GM18520 (cell line): ENCODE data around the gene KCNE4.
"Not testable (repeated sequence)": the region's sequence is repeated elsewhere in the genome, so short reads cannot be mapped to it uniquely, and the experiment has no call there.

ENCODE experiments used
- ATAC-seq: cut with Tn5 transposase; IDR thresholded peaks from one replicate; pipeline ENCODE4 v1.9.1; 2021; ENCODE audit not compliant: unreplicated experiment

The KCNE4 gene

GRCh38 chr2:223056701-223057418 lies 4.9 kb downstream of the KCNE4 start:
- no peak for ATAC-seq

- no peak for ATAC-seq
These were observed 5.6 kb downstream of the KCNE4 start for GRCh38 chr2:223057569-223057968.

GRCh38 chr2:223058952-223059716 lies 7.1 kb downstream of the KCNE4 start:
- no peak for ATAC-seq

GRCh38 chr2:223060201-223060825 lies 8.3 kb downstream of the KCNE4 start:
- ATAC-seq, result no peak

DNA sequence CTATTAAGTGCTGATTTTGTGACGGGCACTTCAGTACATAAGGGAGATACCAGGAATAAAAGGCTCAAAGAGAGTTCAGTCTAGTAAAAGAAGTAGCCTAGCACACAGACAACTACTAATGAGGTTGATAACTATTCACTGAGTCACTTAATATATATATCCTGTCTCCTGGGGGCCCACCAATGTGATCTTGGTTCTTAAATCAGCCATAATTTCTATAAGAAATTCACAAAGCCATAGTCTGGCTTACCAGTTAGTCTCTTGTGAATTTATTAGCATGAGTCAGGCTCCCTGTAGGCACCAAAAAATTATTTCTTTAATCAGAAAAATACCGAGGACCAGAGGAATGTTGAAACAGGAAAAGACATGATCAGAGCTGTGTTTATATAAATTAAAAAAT lies 10.4 kb downstream of the KCNE4 start:
- no peak for ATAC-seq

DNA sequence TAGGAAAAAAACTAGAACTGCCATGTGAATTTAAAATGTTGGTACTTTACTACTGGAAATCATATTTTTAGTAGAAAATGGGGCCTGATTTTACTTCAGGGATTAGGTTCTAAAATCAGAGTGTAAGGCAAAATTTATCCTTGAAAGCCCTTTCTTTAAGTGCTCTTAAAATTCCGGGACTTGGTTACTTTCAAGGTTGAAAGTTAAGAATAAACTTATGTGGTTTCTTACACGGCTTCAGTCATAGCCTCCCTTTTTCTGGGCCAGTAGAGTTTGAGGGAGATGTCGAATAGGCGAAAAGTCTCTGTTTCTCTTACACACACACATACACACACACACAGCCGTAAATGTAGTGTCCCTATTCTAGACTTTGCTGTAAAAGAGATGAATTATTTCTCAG lies 13.1 kb downstream of the KCNE4 start:
- ATAC-seq, result no peak

- no peak for ATAC-seq
These were observed 14.7 kb downstream of the KCNE4 start for GRCh38 chr2:223066721-223067120.

- ATAC-seq, result no peak
These were observed 16.1 kb downstream of the KCNE4 start for GRCh38 chr2:223068071-223068470.

DNA sequence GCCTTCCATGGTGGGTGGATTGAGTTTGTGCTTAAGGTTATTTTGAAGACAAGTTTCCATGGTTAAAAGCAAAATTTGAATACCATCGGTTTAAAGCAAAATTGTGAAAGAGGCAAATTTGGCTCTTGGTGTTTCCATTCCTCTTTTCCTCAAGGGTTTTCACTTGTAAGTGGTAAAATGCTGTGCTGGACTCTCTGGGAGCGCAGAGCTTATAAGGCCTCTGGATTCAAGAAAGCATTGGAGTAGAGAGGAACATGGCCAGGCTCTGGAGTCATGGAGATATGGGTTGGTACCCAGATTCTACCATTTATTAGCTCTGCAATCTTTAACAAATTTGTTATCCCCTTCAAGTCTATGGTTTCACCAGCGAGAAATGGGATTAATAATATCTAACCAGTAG lies 17.5 kb downstream of the KCNE4 start:
- ATAC-seq, result no peak

DNA sequence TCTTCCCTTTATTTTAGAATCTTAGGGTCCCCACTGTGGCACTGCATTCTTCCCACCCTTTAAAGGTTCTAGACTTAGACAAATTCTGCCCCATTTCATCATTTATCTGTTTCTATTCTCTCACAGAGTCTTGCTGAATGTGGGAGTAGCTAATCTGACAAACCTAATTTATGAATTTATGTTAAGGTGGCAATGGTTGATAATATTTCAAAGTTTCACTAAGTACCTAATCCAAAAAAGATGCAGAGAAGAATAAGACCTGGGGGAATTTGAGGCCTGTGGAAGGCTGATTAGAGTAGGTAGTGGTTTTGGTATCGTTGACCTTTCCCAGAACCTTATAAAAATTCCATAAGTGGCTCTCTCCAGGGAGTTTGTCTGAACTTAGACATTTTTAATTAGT lies 18.0 kb downstream of the KCNE4 start:
- ATAC-seq, result no peak

- ATAC-seq, result no peak
These were observed 19.1 kb downstream of the KCNE4 start for GRCh38 chr2:223071139-223071538.

DNA sequence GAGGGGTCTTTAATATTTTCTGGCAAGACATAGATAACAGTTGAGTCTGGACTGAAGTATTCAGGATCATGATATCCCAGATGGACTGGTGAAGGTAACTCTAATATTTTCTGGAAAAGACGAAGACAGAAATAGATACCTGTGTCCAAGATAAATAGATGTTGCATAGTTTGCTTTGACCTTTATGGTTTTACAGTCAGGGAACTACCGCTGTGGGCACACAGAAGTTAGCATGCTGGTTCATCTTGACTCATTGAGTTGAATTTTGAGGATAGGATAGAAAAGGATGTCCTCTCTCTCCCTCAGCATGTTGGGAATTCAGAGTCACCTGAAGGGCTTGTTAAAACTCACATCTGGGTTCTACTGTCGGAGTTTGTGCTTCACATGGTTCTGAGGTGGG lies 20.8 kb downstream of the KCNE4 start:
- ATAC-seq, result no peak

DNA sequence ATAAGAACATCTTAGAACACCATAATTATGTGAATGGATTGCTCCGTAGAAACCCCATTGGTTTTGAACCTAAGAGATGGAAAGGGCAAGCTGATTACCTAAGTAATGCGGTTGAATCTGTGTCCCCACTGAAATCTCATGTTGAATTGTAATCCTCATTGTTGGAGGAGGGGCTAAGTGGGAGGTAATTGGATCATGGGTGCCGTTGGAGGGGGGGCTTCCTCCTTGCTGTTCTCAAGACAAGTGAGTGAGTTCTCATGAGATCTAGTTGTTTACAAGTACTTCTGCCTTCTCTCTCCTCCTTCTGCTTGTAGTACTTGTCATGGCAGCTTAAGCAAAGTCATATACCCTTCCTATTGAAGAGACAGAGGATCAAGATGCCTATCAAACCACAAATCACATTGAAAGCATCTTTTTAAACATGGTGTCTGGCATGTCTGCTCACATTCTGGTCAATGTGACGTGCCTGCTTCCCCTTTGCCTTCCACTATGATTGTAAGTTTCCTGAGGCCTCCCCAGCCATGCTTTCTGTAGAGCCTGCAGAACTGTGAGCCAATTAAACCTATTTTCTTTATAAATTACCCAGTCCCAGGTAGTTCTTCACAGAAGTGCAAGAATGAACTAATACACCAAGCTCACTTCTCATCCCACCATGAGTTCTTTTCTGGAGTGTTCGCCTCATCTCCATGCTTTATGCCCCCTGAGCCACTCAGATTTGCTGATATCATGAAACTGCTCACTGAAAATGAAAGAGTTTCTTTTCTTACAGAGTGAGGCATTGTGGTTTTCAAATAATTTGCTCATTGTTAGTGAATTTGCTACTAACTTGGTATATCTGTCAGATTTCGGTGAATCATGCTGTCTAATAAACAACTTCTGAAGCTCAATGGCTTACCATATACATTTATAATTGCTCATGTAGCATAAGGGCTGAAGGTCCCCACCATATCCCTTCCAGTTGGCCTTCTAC lies 23.6 kb downstream of the KCNE4 start:
- ATAC-seq, result peak; percentile 90

GRCh38 chr2:223076573-223076972 lies 24.6 kb downstream of the KCNE4 start:
- no peak for ATAC-seq

DNA sequence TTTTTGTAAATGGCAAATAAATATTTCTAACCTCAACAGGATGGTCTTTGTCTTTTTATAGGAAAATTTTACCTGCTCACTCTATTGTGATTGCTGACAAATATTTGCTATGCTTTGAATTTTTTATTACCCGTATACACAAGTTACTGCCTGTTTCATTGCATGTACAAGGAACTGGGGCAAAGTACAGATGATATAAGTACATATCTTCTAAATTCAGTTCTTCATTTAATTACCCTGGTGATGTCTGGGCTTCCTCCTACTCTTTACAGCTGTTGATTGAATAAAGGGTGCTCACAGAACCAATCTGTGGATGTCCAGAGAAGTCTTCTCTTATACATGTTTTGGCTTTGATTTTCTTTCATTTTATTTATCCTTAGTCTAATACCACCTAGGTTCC lies 26.5 kb downstream of the KCNE4 start:
- no peak for ATAC-seq

DNA sequence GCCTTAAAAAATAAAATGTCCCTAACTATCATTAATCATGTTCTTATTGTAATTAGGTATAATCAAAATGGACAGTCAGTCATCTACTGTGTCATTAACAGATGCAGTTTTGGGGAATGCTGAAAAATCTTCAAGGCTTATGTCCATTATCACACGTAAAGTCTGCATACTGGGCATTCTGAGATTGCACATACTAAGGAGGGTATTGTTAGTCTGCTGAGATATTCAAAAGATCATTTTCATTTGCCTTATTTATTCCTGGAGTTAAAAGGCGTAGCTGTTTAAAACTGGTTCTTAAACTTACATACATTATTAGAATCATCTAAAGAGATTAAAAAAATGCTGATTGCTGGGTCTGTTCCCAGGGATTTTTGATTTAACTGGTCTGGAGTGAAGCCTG lies 27.4 kb downstream of the KCNE4 start:
- ATAC-seq, result no peak

- ATAC-seq, result no peak
These were observed 27.9 kb downstream of the KCNE4 start for GRCh38 chr2:223079925-223080324.

- not testable (repeated sequence) for ATAC-seq
These were observed 28.9 kb downstream of the KCNE4 start for GRCh38 chr2:223080790-223081360.

- no peak for ATAC-seq
These were observed 29.8 kb downstream of the KCNE4 start for GRCh38 chr2:223081789-223082188.

GRCh38 chr2:223082706-223083105 lies 30.7 kb downstream of the KCNE4 start:
- ATAC-seq, result no peak
